ENCODE data around the gene NADSYN1.

DNA sequence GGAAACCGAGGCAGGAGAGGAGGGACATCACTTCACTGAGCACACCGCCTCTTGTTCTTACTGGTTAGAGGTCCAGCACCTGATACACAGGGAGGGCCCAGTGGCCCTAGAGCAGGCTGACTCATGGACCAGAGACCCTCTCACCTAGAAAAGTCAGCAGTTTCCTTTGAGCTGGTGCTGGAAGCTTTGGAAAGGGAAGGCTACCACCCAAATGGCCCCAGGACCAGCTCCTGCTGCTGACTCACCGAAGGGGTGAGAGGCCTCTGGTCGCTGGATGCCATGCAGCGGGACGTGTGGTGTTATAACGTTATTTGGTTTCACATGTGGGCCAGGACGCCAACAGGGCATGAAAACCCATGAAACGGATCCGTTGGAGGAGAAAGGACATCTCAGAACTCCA lies 3.8 kb downstream of the NADSYN1 start:
- TF ChIP-seq EZH2 (IDR thresholded peaks at IDR 0.05; ENCODE audit: insufficient read depth, poor library complexity, severe bottlenecking): no peak
- TF ChIP-seq EZH2phosphoT487 (IDR thresholded peaks at IDR 0.05; ENCODE audit: insufficient read depth, low read depth): no peak
